Progenitor cell of endocrine pancreas (in vitro differentiated cells): ENCODE results near the gene WASF2. TPM values are rescaled to one million over a fixed set of nuclear protein-coding genes. Genes with fewer than 3 reads are reported as not detected.
A peak's percentile ranks its signal among the peaks of the same experiment; 100 is the strongest.

Experiments used
- DNase-seq: peaks from one replicate; pipeline ENCODE4 v3.0.0; 2021; ENCODE audit warnings: low spot score; ENCODE audit not compliant: unreplicated experiment
- H3K27ac Mint-ChIP-seq: 2 replicates; pipeline ENCODE4 v1.8.0; 2021; ENCODE audit warnings: mild to moderate bottlenecking, moderate library complexity, mixed read lengths
- H3K27me3 Mint-ChIP-seq: 2 replicates; pipeline ENCODE4 v1.8.0; 2021; ENCODE audit warnings: mixed read lengths
- H3K36me3 Mint-ChIP-seq: 2 replicates; pipeline ENCODE4 v1.8.0; 2022; ENCODE audit warnings: mixed read lengths; ENCODE audit not compliant: insufficient read depth
- H3K4me1 Mint-ChIP-seq: 2 replicates; pipeline ENCODE4 v1.8.0; 2021; ENCODE audit warnings: low read depth, mixed read lengths
- H3K4me3 Mint-ChIP-seq: 2 replicates; pipeline ENCODE4 v1.8.0; 2021; ENCODE audit warnings: low read depth, mild to moderate bottlenecking, moderate library complexity, mixed read lengths
- H3K9me3 Mint-ChIP-seq: 2 replicates; pipeline ENCODE4 v1.8.0; 2021; ENCODE audit warnings: low read depth, mixed read lengths
- total RNA-seq: library from RNA; stranded (reverse); gene quantifications from 2 replicates; pipeline ENCODE4 v1.2.1, GENCODE V29; 2021
- TF ChIP-seq, protein P1 (sequence below): fragments of 200-600 bp; sonication (generic); IDR thresholded peaks from one replicate; pipeline ENCODE4 v1.5.0; 2021; ENCODE audit warnings: antibody characterized with exemption, mild to moderate bottlenecking; ENCODE audit not compliant: unreplicated experiment

The WASF2 gene
- total RNA-seq, 1 donor from 2014 or later = 76.9 TPM

DNA sequence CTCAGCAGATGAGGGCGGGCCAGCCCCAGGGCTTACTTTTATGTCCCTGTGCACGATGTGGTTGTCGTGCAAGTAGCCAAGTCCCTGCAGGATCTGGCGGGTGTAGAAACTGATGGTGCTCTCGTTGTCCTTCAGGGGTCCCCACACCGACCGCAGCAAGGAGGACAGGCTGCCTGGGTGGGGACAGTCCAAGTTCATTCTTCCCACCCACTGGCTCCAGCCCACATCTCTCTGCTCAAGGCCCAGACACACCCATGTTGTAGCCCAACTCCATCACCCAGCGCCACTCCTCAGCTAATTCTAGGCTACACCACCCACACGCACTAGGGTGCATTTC, 130.2 kb downstream of the WASF2 start:
- H3K27ac Mint-ChIP-seq = peak overlapping the region; percentile 73
- H3K27me3 Mint-ChIP-seq = peaks cover 69% of the 10 kb centered on the region
- H3K4me1 Mint-ChIP-seq = peaks cover 4% of the 10 kb centered on the region
- H3K9me3 Mint-ChIP-seq = no peaks in the 10 kb centered on the region
- H3K36me3 Mint-ChIP-seq = no peaks in the 10 kb centered on the region
- DNase-seq = no peak
- peak overlapping the region; percentile 65 for H3K4me3 Mint-ChIP-seq
- TF ChIP-seq, protein P1, sequence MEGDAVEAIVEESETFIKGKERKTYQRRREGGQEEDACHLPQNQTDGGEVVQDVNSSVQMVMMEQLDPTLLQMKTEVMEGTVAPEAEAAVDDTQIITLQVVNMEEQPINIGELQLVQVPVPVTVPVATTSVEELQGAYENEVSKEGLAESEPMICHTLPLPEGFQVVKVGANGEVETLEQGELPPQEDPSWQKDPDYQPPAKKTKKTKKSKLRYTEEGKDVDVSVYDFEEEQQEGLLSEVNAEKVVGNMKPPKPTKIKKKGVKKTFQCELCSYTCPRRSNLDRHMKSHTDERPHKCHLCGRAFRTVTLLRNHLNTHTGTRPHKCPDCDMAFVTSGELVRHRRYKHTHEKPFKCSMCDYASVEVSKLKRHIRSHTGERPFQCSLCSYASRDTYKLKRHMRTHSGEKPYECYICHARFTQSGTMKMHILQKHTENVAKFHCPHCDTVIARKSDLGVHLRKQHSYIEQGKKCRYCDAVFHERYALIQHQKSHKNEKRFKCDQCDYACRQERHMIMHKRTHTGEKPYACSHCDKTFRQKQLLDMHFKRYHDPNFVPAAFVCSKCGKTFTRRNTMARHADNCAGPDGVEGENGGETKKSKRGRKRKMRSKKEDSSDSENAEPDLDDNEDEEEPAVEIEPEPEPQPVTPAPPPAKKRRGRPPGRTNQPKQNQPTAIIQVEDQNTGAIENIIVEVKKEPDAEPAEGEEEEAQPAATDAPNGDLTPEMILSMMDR = no peak

DNA sequence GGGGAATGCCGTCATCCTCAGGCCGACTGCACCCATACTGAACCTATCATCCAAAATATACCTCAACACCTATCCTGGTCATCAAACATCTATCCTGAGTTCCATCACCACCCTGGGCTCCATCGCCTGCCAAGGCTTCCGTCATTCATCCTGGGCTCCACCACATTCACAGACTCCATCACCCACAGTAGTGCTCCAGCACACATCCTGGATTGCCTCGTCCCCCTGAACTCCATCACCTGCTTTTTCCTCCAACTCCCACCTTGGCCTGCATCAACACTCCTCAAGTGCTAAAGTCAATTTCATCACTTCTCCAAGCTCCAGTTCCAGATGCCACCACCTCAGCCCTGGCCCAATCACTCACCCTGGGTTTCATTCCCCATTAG, 131.0 kb downstream of the WASF2 start:
- Mint-ChIP-seq H3K9me3 (no peaks in the 10 kb centered on the region), H3K27ac (no peak overlapping the region), H3K4me3 (no peak overlapping the region), H3K27me3 (peaks cover 65% of the 10 kb centered on the region), H3K36me3 (no peaks in the 10 kb centered on the region), H3K4me1 (peaks cover 4% of the 10 kb centered on the region)
- TF ChIP-seq, protein P1 = no peak
- DNase-seq = no peak

DNA sequence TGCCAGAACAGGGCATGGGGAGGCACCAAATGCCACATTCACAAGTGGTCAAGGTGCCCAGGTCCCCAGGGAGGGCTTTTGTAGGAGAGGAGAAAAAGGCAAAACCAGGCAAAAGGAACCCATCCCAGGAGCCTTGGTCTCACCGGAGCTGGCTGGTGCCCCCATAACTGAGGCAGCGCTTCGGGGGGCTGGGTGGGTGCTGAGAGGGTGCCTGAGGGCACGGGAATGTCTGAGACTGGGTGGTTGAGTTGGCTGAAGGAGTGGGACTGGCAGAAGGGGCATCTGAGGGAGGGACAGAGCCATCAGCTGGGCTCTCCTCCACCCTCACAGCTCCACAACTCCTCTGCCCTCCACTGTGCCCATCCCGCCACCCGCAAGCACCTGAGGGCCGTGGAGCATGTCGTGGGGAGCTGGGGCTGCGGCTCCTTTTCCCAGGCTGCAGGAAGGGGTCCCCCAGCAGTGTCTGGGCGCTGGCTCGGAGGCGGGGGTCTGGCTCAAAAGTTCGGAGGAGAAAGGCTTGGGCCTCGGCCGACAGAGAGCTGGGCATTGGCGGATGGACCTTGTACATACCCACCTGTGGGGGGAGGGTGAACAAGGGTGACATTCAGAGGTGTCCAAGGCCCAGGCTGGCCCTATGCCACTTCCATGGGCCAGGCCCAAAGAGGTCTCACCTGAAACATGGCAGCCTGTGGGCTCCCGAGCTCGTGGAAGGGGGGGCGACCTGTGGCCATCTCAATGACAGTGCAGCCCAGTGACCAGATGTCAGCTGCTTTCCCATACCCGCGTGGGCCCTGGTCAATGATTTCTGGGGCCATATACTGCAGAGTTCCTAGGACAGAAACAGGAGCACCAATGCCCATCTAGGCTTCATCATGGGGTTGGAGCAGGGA, 131.7 kb downstream of the WASF2 start:
- Mint-ChIP-seq H3K4me3 (no peak overlapping the region), H3K27ac (no peak overlapping the region), H3K36me3 (no peaks in the 10 kb centered on the region), H3K4me1 (peaks cover 4% of the 10 kb centered on the region), H3K9me3 (no peaks in the 10 kb centered on the region), H3K27me3 (peaks cover 64% of the 10 kb centered on the region)
- DNase-seq = no peak
- TF ChIP-seq, protein P1 = no peak

DNA sequence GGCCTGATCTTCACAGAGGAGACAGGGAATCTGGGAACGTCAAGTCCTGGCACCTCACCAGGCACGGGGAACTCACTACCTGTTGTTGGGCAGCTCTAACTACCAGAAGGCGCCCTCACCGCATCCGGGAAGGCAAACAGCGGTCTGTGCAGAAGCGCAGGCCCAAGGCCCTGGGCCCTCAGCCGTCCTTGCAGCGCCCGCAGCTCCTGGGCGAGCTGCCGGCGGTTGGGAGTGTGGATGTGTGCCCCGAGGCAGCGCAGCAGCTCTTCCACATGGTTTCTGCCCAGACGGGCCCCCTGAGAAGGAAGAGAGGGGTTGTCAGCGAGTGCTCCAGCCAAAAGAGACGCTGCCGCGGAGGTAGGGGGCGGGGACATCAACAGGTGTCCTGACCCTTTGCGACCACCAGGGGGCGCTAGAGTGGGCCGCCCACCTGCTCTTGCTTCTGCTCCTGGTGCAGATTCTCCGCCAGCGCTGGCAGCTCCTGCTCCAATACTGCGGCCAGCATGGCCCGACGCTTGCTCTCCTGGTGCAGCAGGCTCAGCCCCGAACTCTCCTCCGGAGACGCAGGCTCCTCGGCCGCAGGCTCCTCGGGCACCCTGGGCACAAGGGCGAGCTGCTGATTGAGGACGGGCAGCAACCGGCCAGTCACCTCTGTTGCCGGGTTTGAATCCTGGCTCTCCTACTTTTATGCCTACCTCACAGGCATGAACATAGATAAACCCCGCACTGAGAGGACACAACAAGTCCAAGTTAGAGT, 132.5 kb downstream of the WASF2 start:
- no peak overlapping the region for H3K27ac Mint-ChIP-seq
- DNase-seq = peak; percentile 65
- H3K4me1 Mint-ChIP-seq = peaks cover 4% of the 10 kb centered on the region
- peaks cover 56% of the 10 kb centered on the region for H3K27me3 Mint-ChIP-seq
- TF ChIP-seq, protein P1 = peak; percentile 98
- H3K4me3 Mint-ChIP-seq = no peak overlapping the region
- H3K36me3 Mint-ChIP-seq = no peaks in the 10 kb centered on the region
- no peaks in the 10 kb centered on the region for H3K9me3 Mint-ChIP-seq

DNA sequence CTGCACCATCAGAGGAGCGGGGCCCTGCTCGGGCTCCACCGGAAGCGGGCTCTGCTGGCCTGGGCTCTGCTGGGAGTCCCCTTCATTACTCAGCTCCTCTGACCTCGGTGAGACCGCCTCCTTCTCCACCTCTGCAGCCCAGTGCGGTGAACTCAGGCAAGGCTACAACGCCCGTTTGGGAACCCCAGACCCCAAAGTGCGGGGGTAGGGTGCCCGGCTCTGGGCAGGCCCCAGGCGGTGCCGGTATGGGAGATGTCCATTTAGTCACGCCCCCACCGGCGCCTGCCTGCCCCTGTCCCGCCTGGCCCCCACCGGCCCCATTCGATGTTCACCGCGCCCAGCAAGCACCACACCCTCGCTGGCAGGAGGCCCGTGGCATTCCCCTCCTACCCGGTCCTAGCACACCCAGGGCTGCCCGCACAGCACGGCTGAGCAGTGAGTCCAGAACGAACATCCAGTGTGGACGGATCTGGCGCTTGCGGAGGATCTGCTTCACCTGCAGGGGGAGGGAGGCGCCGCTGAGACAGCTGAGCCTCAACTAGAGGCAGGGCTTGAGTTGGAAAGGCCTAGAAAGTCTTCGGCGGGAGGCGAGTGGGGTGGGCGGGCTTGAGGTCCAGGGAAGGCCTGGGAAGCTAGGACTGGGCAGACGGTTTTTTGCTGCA, 133.2 kb downstream of the WASF2 start:
- H3K4me3 Mint-ChIP-seq = no peak overlapping the region
- no peak for DNase-seq
- peaks cover 4% of the 10 kb centered on the region for H3K4me1 Mint-ChIP-seq
- H3K36me3 Mint-ChIP-seq = no peaks in the 10 kb centered on the region
- TF ChIP-seq, protein P1 = no peak
- no peaks in the 10 kb centered on the region for H3K9me3 Mint-ChIP-seq
- no peak overlapping the region for H3K27ac Mint-ChIP-seq
- peaks cover 53% of the 10 kb centered on the region for H3K27me3 Mint-ChIP-seq
